ENCODE results near the gene TCF7L1. TPM values are rescaled to one million over a fixed set of nuclear protein-coding genes. Genes with fewer than 3 reads are reported as not detected.

Gene TCF7L1
- total and polyA plus RNA-seq, 2 of the 13 experiments (the other 11 are each of a cell fraction or from before 2014, with no cell fraction given) = 0.04 to 0.15 TPM

- TF ChIP-seq ATF4 (CRISPR knock-in tag; IDR thresholded peaks at IDR 0.05) (no peak), RFXAP (CRISPR knock-in tag; IDR thresholded peaks at IDR 0.05; ENCODE audit: borderline replicate concordance) (no peak), MAZ (IDR thresholded peaks at IDR 0.05; ENCODE audit: borderline replicate concordance, low read depth, low read length) (no peak), MAZ (CRISPR knock-in tag; IDR thresholded peaks at IDR 0.05; ENCODE audit: low read depth) (no peak), ZSCAN12 (CRISPR knock-in tag; IDR thresholded peaks at IDR 0.05) (no peak), TFDP2 (CRISPR knock-in tag; IDR thresholded peaks at IDR 0.05) (peak; percentile 89), MBD4 (IDR thresholded peaks at IDR 0.05; ENCODE audit: borderline replicate concordance, low read length) (no peak), ZNF18 (CRISPR knock-in tag; IDR thresholded peaks at IDR 0.05; ENCODE audit: insufficient replicate concordance) (peak; percentile 64), BCL3 (CRISPR knock-in tag; IDR thresholded peaks at IDR 0.05) (peak; percentile 26; the same call in 1 of the 2 replicates), ZNF335 (CRISPR knock-in tag; IDR thresholded peaks at IDR 0.05) (no peak), NFE2 (CRISPR knock-in tag; IDR thresholded peaks at IDR 0.05) (no peak), ZNF678 (CRISPR knock-in tag; IDR thresholded peaks at IDR 0.05) (no peak), ZNF784 (CRISPR knock-in tag; IDR thresholded peaks at IDR 0.05; ENCODE audit: borderline replicate concordance) (no peak), ZNF800 (CRISPR knock-in tag; IDR thresholded peaks at IDR 0.05) (no peak), WIZ (CRISPR knock-in tag; IDR thresholded peaks at IDR 0.05) (no peak), ZNF362 (CRISPR knock-in tag; IDR thresholded peaks at IDR 0.05; ENCODE audit: borderline replicate concordance) (no peak), CEBPB (IDR thresholded peaks at IDR 0.05; ENCODE audit: borderline replicate concordance, low read depth, low read length) (no peak), NFYB (CRISPR knock-in tag; IDR thresholded peaks at IDR 0.05) (no peak), MYNN (CRISPR knock-in tag; IDR thresholded peaks at IDR 0.05; ENCODE audit: low read depth) (no peak), SP4 (CRISPR knock-in tag; IDR thresholded peaks at IDR 0.05) (peak; percentile 69), NAIF1 (CRISPR knock-in tag; IDR thresholded peaks at IDR 0.05; ENCODE audit: borderline replicate concordance) (no peak)
These were observed 10.4 kb downstream of the TCF7L1 start (continued) for GRCh38 chr2:85143463-85144082.

Measured in HepG2 (cell line).